ENCODE data around the gene FAM13A.

FAM13A gene

DNA sequence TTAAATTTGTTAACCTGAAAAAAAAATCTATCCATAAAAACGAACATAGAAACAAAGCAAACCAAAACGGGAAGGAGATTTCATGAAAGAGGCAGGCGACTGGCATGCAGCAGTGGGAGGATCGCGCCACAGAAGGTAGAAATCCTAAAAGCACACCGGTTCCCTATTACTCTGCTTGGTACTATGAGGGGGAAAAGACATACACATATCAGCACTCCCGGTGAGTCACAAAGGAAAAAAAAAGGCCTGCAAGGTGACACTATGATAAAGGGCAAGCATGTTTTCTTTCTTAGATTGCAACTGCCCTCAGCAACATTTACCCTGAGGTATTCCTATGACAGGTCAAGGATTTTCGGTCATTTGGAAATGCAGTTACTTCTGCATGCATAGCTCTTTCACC is 298.7 kb downstream of the FAM13A start:
- DNase-seq (ENCODE audit: extremely low read depth, insufficient read length), result no peak
- H3K36me3 ChIP-seq (ENCODE audit: control insufficient read depth, insufficient read depth, low read length), result no peaks in the 10 kb centered on the region

GRCh38 chr4:88757776-88758175 is 299.2 kb downstream of the FAM13A start:
- DNase-seq (ENCODE audit: extremely low read depth, insufficient read length), result no peak
- Histone ChIP-seq H3K4me3 (replicated peaks; ENCODE audit: low read depth, low read length) (no peak overlapping the region), H3K36me3 (ENCODE audit: control insufficient read depth, insufficient read depth, low read length) (no peaks in the 10 kb centered on the region), H3K27me3 (replicated peaks; ENCODE audit: control insufficient read depth, insufficient read depth, low read length) (no peaks in the 10 kb centered on the region)
- TF ChIP-seq, protein P1, sequence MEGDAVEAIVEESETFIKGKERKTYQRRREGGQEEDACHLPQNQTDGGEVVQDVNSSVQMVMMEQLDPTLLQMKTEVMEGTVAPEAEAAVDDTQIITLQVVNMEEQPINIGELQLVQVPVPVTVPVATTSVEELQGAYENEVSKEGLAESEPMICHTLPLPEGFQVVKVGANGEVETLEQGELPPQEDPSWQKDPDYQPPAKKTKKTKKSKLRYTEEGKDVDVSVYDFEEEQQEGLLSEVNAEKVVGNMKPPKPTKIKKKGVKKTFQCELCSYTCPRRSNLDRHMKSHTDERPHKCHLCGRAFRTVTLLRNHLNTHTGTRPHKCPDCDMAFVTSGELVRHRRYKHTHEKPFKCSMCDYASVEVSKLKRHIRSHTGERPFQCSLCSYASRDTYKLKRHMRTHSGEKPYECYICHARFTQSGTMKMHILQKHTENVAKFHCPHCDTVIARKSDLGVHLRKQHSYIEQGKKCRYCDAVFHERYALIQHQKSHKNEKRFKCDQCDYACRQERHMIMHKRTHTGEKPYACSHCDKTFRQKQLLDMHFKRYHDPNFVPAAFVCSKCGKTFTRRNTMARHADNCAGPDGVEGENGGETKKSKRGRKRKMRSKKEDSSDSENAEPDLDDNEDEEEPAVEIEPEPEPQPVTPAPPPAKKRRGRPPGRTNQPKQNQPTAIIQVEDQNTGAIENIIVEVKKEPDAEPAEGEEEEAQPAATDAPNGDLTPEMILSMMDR (IDR thresholded peaks at IDR 0.05; ENCODE audit: insufficient read depth, low read length, poor library complexity, severe bottlenecking), result no peak

More for the DNA sequence above, 298.7 kb downstream of the FAM13A start:
- Histone ChIP-seq H3K27me3 (replicated peaks; ENCODE audit: control insufficient read depth, insufficient read depth, low read length) (no peaks in the 10 kb centered on the region), H3K4me3 (replicated peaks; ENCODE audit: low read depth, low read length) (no peak overlapping the region)
- TF ChIP-seq, protein P1 (IDR thresholded peaks at IDR 0.05; ENCODE audit: insufficient read depth, low read length, poor library complexity, severe bottlenecking), result no peak

DNA sequence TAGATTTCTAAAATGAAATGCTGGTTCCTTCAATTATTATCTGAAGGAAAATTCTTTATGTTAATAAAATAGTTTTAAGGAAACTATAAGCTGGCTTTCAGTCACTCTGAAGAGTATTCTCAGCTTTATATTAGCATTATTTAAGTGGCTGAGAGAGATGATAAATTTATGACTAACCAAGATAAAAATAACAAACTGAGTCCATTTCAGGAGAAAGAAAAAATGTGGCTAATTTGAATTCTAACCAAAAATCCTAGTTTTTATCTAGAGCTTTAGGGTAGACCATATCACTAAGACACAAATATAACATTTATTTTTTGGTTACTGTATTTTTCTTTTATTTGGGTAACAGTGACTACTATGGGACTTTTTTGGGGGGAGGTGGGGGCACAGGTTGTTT is 299.9 kb downstream of the FAM13A start:
- H3K36me3 ChIP-seq (ENCODE audit: control insufficient read depth, insufficient read depth, low read length), result no peaks in the 10 kb centered on the region
- no peak overlapping the region for H3K4me3 ChIP-seq (replicated peaks; ENCODE audit: low read depth, low read length)
- TF ChIP-seq, protein P1 (IDR thresholded peaks at IDR 0.05; ENCODE audit: insufficient read depth, low read length, poor library complexity, severe bottlenecking), result no peak
- no peak for DNase-seq (ENCODE audit: extremely low read depth, insufficient read length)
- no peaks in the 10 kb centered on the region for H3K27me3 ChIP-seq (replicated peaks; ENCODE audit: control insufficient read depth, insufficient read depth, low read length)

DNA sequence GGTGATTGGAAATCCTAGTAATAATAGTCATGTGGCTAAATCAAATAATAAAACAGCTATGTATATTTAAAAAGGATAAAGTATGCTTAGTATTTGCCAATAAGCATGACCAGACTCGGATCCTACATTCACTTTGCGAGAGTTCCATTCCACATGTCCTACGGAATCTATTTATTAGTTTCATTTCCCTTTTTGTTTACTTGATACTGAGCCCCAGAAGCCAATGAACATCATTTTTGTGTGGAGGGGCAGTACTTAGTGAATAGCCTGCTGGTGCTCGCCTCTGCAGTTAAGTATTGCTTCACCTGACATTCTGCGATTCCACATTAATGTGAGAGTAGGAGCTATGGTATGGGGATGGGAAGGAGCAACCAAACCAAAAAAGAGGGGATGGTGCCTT is 300.8 kb downstream of the FAM13A start:
- DNase-seq (ENCODE audit: extremely low read depth, insufficient read length), result no peak
- TF ChIP-seq, protein P1 (IDR thresholded peaks at IDR 0.05; ENCODE audit: insufficient read depth, low read length, poor library complexity, severe bottlenecking), result no peak
- Histone ChIP-seq H3K27me3 (replicated peaks; ENCODE audit: control insufficient read depth, insufficient read depth, low read length) (no peaks in the 10 kb centered on the region), H3K4me3 (replicated peaks; ENCODE audit: low read depth, low read length) (no peak overlapping the region), H3K36me3 (ENCODE audit: control insufficient read depth, insufficient read depth, low read length) (no peaks in the 10 kb centered on the region)

DNA sequence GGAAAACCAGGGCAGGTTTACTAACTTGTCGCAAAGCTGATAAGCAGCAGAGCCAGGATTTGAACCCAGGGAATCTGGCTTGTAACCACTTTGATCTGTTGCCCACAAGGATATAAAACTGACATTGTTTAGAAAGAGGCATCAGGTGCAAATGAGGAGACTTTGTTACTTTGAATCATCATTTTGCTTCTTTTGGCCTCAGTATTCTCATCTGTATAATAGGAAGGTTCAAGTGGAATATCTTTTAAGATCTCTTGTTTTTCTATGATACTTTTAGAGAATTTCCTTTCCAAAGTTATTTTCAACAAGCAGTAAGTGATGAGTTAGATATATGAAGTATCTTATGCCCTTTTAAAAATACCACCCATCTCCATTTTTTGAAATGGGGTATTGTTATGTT is 301.5 kb downstream of the FAM13A start:
- H3K36me3 ChIP-seq (ENCODE audit: control insufficient read depth, insufficient read depth, low read length), result no peaks in the 10 kb centered on the region
- H3K4me3 ChIP-seq (replicated peaks; ENCODE audit: low read depth, low read length), result no peak overlapping the region
- no peaks in the 10 kb centered on the region for H3K27me3 ChIP-seq (replicated peaks; ENCODE audit: control insufficient read depth, insufficient read depth, low read length)
- no peak for DNase-seq (ENCODE audit: extremely low read depth, insufficient read length)
- TF ChIP-seq, protein P1 (IDR thresholded peaks at IDR 0.05; ENCODE audit: insufficient read depth, low read length, poor library complexity, severe bottlenecking), result no peak

DNA sequence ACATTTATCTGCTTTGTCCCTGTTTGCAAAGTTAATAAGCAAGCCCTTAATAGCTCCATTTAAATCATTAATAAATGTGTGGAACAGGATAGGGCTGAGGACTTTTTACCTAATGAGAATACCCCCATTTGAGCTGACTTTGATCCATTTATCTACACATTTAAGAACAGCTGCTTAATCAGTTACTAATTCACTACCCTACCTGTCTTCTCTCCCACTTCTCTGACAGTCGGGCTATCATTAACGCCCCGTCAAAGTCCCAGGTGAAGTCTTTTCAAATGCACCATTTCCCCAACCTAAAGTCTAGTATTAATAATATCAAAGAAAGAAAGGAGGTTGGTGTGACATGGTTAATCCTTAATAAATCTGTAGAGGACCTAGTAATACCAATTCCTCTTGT is 302.2 kb downstream of the FAM13A start:
- DNase-seq (ENCODE audit: extremely low read depth, insufficient read length), result no peak
- TF ChIP-seq, protein P1 (IDR thresholded peaks at IDR 0.05; ENCODE audit: insufficient read depth, low read length, poor library complexity, severe bottlenecking), result no peak
- H3K27me3 ChIP-seq (replicated peaks; ENCODE audit: control insufficient read depth, insufficient read depth, low read length), result no peaks in the 10 kb centered on the region
- no peak overlapping the region for H3K4me3 ChIP-seq (replicated peaks; ENCODE audit: low read depth, low read length)
- H3K36me3 ChIP-seq (ENCODE audit: control insufficient read depth, insufficient read depth, low read length), result no peaks in the 10 kb centered on the region

All from GM06990 (cell line).